GM19324 (cell line): ENCODE results near the gene IL36RN.

Source experiments
- ATAC-seq: cut with Tn5 transposase; IDR thresholded peaks from one replicate; pipeline ENCODE4 v1.9.1; 2021; ENCODE audit warnings: mild to moderate bottlenecking, moderate library complexity; ENCODE audit not compliant: unreplicated experiment, low FRiP score

Gene IL36RN

GRCh38 chr2:113041871-113042270 lies 17.1 kb upstream of the IL36RN start:
- ATAC-seq: no peak

- no peak for ATAC-seq
These were observed 12.5 kb upstream of the IL36RN start for GRCh38 chr2:113046465-113046864.

- no peak for ATAC-seq
These were observed 7.8 kb upstream of the IL36RN start for GRCh38 chr2:113050921-113051895.

- ATAC-seq: no peak
These were observed 6.5 kb upstream of the IL36RN start, which contains the start of gene IL36B for GRCh38 chr2:113052396-113052917. Gene IL36B, minus strand, starts transcription at chr2:113052867.

GRCh38 chr2:113053666-113054065 lies 5.3 kb upstream of the IL36RN start:
- ATAC-seq: no peak

GRCh38 chr2:113054066-113054465 lies 4.9 kb upstream of the IL36RN start:
- no peak for ATAC-seq

GRCh38 chr2:113056521-113056920 lies 2.5 kb upstream of the IL36RN start:
- ATAC-seq: no peak

GRCh38 chr2:113057117-113057516 lies 1.9 kb upstream of the IL36RN start:
- ATAC-seq: no peak

- no peak for ATAC-seq
These were observed 495 bp upstream of the IL36RN start for GRCh38 chr2:113058411-113058994.

- no peak for ATAC-seq
These were observed 1.4 kb downstream of the IL36RN start for GRCh38 chr2:113060396-113060795.

GRCh38 chr2:113060796-113061195 lies 1.8 kb downstream of the IL36RN start:
- ATAC-seq: no peak

- ATAC-seq: no peak
These were observed 2.2 kb downstream of the IL36RN start for GRCh38 chr2:113061241-113061640.

GRCh38 chr2:113061896-113062770 lies 3.1 kb downstream of the IL36RN start:
- no peak for ATAC-seq

- no peak for ATAC-seq
These were observed 5.3 kb downstream of the IL36RN start for GRCh38 chr2:113064281-113064680.

- no peak for ATAC-seq
These were observed 5.9 kb downstream of the IL36RN start for GRCh38 chr2:113064898-113065297.

GRCh38 chr2:113067681-113068080 lies 8.7 kb downstream of the IL36RN start, which contains the start of gene IL1F10:
Gene IL1F10, plus strand, starts transcription at chr2:113067970. Its CDS starts 4,769 bp downstream, at chr2:113072739.
- no peak for ATAC-seq

GRCh38 chr2:113068249-113068648 lies 9.3 kb downstream of the IL36RN start:
- ATAC-seq: no peak

GRCh38 chr2:113068706-113069485 lies 9.9 kb downstream of the IL36RN start:
- no peak for ATAC-seq

GRCh38 chr2:113069676-113070605 lies 10.9 kb downstream of the IL36RN start:
- no peak for ATAC-seq
